ENCODE measurements around the gene AFF3. TPM values are rescaled to one million over a fixed set of nuclear protein-coding genes. Genes with fewer than 3 reads are reported as not detected.

The AFF3 gene
- total and polyA plus RNA-seq, 7 donors, result 0.46 to 25.0 (median 18.6) TPM

GRCh38 chr2:99864561-99865553, 277.5 kb downstream of the AFF3 start:
- TF ChIP-seq POLR2A (IDR thresholded peaks at IDR 0.05) (no peak), POLR2AphosphoS5 (IDR thresholded peaks at IDR 0.05) (no peak), EP300 (IDR thresholded peaks at IDR 0.05) (no peak), CTCF (IDR thresholded peaks at IDR 0.05) (no peak)
- intact Hi-C loops (cut with DNase I), result no loop called here
- no peak overlapping the region for H3K27ac ChIP-seq
- H3K4me1 ChIP-seq, result peaks cover 0 to 15% (median 2%) of the 10 kb centered on the region in 4 donors
- WGBS, 2 donors, result 78 to 84% methylated on average over 10 of the region's 10 CpGs
- no peak overlapping the region for H3K4me3 ChIP-seq
- no peaks in the 10 kb centered on the region for H3K27me3 ChIP-seq
- no peaks in the 10 kb centered on the region for H3K9me3 ChIP-seq
- H3K36me3 ChIP-seq, result no peaks in the 10 kb centered on the region
- DNase-seq, result no peak

DNA sequence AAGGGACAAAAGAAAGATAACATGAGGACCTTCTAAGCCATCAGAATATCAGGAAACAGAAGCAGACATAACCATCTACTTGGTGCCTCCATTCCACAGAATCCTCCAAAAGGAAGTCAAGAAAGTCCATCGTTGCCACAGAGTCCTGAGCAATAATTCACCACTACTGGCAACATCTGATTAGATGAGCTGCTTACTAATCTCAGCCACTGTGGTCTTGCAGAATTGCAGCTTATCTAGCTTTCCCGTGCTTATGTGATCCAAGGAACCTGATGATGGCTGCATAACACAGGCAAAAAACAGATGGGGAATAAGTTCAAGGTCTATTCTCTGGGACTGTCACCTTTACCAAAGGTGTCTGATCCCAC, 278.5 kb downstream of the AFF3 start:
- Histone ChIP-seq H3K36me3 (no peaks in the 10 kb centered on the region), H3K27ac (no peak overlapping the region), H3K4me1 (peaks cover 0 to 12% (median 0%) of the 10 kb centered on the region in 4 donors), H3K9me3 (no peaks in the 10 kb centered on the region), H3K27me3 (no peaks in the 10 kb centered on the region), H3K4me3 (no peak overlapping the region)
- no peak for DNase-seq
- TF ChIP-seq EP300 (IDR thresholded peaks at IDR 0.05) (no peak), POLR2AphosphoS5 (IDR thresholded peaks at IDR 0.05) (no peak), POLR2A (IDR thresholded peaks at IDR 0.05) (no peak), CTCF (IDR thresholded peaks at IDR 0.05) (no peak)
- 81 to 89% methylated on average over 2 of the region's 2 CpGs for WGBS, 2 donors
- intact Hi-C loops (cut with DNase I), result no loop called here

GRCh38 chr2:99863236-99863902, 279.0 kb downstream of the AFF3 start:
- no peaks in the 10 kb centered on the region for H3K36me3 ChIP-seq
- no peak overlapping the region for H3K27ac ChIP-seq
- no peak for TF ChIP-seq CTCF (IDR thresholded peaks at IDR 0.05)
- no peak for TF ChIP-seq POLR2A (IDR thresholded peaks at IDR 0.05)
- no peak for TF ChIP-seq POLR2AphosphoS5 (IDR thresholded peaks at IDR 0.05)
- no peak for TF ChIP-seq EP300 (IDR thresholded peaks at IDR 0.05)
- no peak for DNase-seq
- no peaks in the 10 kb centered on the region for H3K9me3 ChIP-seq
- H3K4me3 ChIP-seq, result no peak overlapping the region
- no peaks in the 10 kb centered on the region for H3K27me3 ChIP-seq
- H3K4me1 ChIP-seq, result peaks cover 0 to 15% (median 0%) of the 10 kb centered on the region in 4 donors
- 89 to 93% methylated on average over 4 of the region's 4 CpGs for WGBS, 2 donors
- intact Hi-C loops (cut with DNase I), result no loop called here

DNA sequence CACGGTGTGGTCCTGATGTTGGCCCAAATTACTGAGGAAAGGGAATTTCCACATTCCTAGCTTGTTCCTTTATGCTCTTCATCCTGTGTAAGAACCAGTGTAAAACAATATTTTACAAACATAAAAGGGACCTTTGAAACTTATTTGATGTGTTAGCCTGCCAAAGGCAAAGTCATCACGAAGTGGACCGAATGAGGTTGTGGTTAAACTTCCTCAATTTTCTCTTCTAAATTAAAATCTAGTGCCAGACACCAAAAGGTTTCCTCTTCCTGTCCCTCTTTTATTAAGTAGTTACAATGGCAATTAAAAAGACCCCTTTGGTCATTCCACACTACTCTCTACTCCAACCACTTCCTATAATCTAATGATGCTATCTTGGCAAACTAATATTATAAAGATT, 279.8 kb downstream of the AFF3 start:
- Histone ChIP-seq H3K36me3 (no peaks in the 10 kb centered on the region), H3K4me1 (peaks cover 0 to 15% (median 0%) of the 10 kb centered on the region in 4 donors)

More for the DNA sequence above, 279.8 kb downstream of the AFF3 start:
- no peak for DNase-seq
- H3K27me3 ChIP-seq, result no peaks in the 10 kb centered on the region
- no peak overlapping the region for H3K4me3 ChIP-seq
- TF ChIP-seq POLR2A (IDR thresholded peaks at IDR 0.05) (no peak), POLR2AphosphoS5 (IDR thresholded peaks at IDR 0.05) (no peak), EP300 (IDR thresholded peaks at IDR 0.05) (no peak), CTCF (IDR thresholded peaks at IDR 0.05) (no peak)
- intact Hi-C loops (cut with DNase I), result no loop called here
- no peak overlapping the region for H3K27ac ChIP-seq
- H3K9me3 ChIP-seq, result no peaks in the 10 kb centered on the region
- WGBS, 2 donors, result 8 to 26% methylated on average over 3 of the region's 3 CpGs
